Mesenchymal stem cell (in vitro differentiated cells and primary cell): ENCODE results near the gene CHST15.

Experiments used
- DNase-seq: peaks from one replicate; pipeline ENCODE4 v3.0.0-alpha.2; 2013
- H2AFZ ChIP-seq: one replicate; pipeline ENCODE4 v1.6.1; 2013; ENCODE audit warnings: low read depth, mild to moderate bottlenecking, control low read depth, inconsistent platforms, low read length, moderate library complexity
- H2AK5ac ChIP-seq: 2 replicates; pipeline ENCODE4 v1.6.1; 2013; ENCODE audit warnings: low read length, moderate library complexity, mild to moderate bottlenecking, inconsistent platforms; ENCODE audit not compliant: severe bottlenecking
- H2BK120ac ChIP-seq: one replicate; pipeline ENCODE4 v1.6.1; 2013; ENCODE audit warnings: low read depth, mild to moderate bottlenecking, inconsistent platforms, low read length, moderate library complexity
- H2BK12ac ChIP-seq, 2 experiments: one replicate each; pipeline ENCODE4 v1.6.1; 2013; ENCODE audit warnings: inconsistent platforms in 2 of 2, low read length in 2 of 2, mild to moderate bottlenecking in 2 of 2, moderate library complexity in 2 of 2, control low read depth in 1 of 2
- H2BK15ac ChIP-seq: one replicate; pipeline ENCODE4 v1.6.1; 2013; ENCODE audit warnings: mild to moderate bottlenecking, low read depth, inconsistent platforms; ENCODE audit not compliant: poor library complexity, severe bottlenecking
- H2BK5ac ChIP-seq: 2 replicates; pipeline ENCODE4 v1.6.1; 2013; ENCODE audit warnings: low read depth, mild to moderate bottlenecking, low read length, control low read depth, inconsistent platforms; ENCODE audit not compliant: poor library complexity, severe bottlenecking
- H3K14ac ChIP-seq, 2 experiments: one replicate each; pipeline ENCODE4 v1.6.1; 2013; ENCODE audit warnings: inconsistent platforms in 2 of 2, low read length in 2 of 2, control low read depth in 1 of 2, mild to moderate bottlenecking in 1 of 2, moderate library complexity in 1 of 2
- H3K18ac ChIP-seq, 2 experiments: one replicate each; pipeline ENCODE4 v1.6.1; 2013; ENCODE audit warnings: inconsistent platforms in 2 of 2, low read length in 2 of 2, control low read depth in 1 of 2, low read depth in 1 of 2, mild to moderate bottlenecking in 1 of 2
- H3K23ac ChIP-seq, 2 experiments: one replicate each; pipeline ENCODE4 v1.6.1; 2013; ENCODE audit warnings: inconsistent platforms in 2 of 2, low read length in 2 of 2, mild to moderate bottlenecking in 2 of 2, moderate library complexity in 2 of 2, control low read depth in 1 of 2
- H3K27ac ChIP-seq: 2 replicates; pipeline ENCODE4 v1.5.1; 2013; ENCODE audit warnings: mild to moderate bottlenecking, moderate library complexity, low read length, control low read depth, inconsistent platforms; ENCODE audit not compliant: poor library complexity, severe bottlenecking
- H3K27me3 ChIP-seq, 2 experiments: 2 replicates each; pipeline versions ENCODE4 v1.6.1 to v1.7.0; 2013; ENCODE audit warnings: low read length in 2 of 2, mild to moderate bottlenecking in 2 of 2, moderate library complexity in 2 of 2, control low read depth in 1 of 2, inconsistent platforms in 1 of 2; ENCODE audit not compliant: control insufficient read depth in 1 of 2, insufficient read depth in 1 of 2
- H3K36me3 ChIP-seq, 2 experiments: 2 replicates each; pipeline versions ENCODE4 v1.6.1 to v1.7.0; 2013; ENCODE audit warnings: low read length in 2 of 2, control low read depth in 1 of 2, inconsistent platforms in 1 of 2, low read depth in 1 of 2, mild to moderate bottlenecking in 1 of 2; ENCODE audit not compliant: insufficient read depth in 2 of 2, control insufficient read depth in 1 of 2
- H3K4ac ChIP-seq, 2 experiments: one replicate each; pipeline ENCODE4 v1.6.1; 2013; ENCODE audit warnings: inconsistent platforms in 2 of 2, low read length in 2 of 2, mild to moderate bottlenecking in 2 of 2, moderate library complexity in 2 of 2, control low read depth in 1 of 2, low read depth in 1 of 2
- H3K4me1 ChIP-seq: 2 replicates; pipeline ENCODE4 v1.6.1; 2013; ENCODE audit warnings: low read depth, low read length, control low read depth; ENCODE audit not compliant: control insufficient read depth, insufficient read depth
- H3K4me2 ChIP-seq: 2 replicates; pipeline ENCODE4 v1.6.1; 2013; ENCODE audit warnings: low read length, mild to moderate bottlenecking, inconsistent platforms; ENCODE audit not compliant: poor library complexity, severe bottlenecking
- H3K4me3 ChIP-seq, 2 experiments: 2 replicates each; pipeline versions ENCODE4 v1.5.1 to v1.7.0; 2013; ENCODE audit warnings: low read length in 2 of 2, mild to moderate bottlenecking in 2 of 2, control low read depth in 1 of 2, low read depth in 1 of 2; ENCODE audit not compliant: insufficient read depth in 1 of 2
- H3K79me1 ChIP-seq: replicated peaks from 2 replicates; pipeline ENCODE4 v1.6.1; 2013; ENCODE audit warnings: mild to moderate bottlenecking, control low read depth, low read length, inconsistent platforms; ENCODE audit not compliant: poor library complexity, severe bottlenecking
- H3K9ac ChIP-seq: 2 replicates; pipeline ENCODE4 v1.7.0; 2013; ENCODE audit warnings: mild to moderate bottlenecking, low read length, moderate library complexity
- H3K9me3 ChIP-seq: 2 replicates; pipeline ENCODE4 v1.7.0; 2013; ENCODE audit warnings: mild to moderate bottlenecking, low read length; ENCODE audit not compliant: control insufficient read depth
- H4K8ac ChIP-seq: one replicate; pipeline ENCODE4 v1.6.1; 2013; ENCODE audit warnings: inconsistent platforms, mild to moderate bottlenecking, low read length, moderate library complexity
- H4K91ac ChIP-seq: one replicate; pipeline ENCODE4 v1.6.1; 2013; ENCODE audit warnings: mild to moderate bottlenecking, low read length, inconsistent platforms
- WGBS: methylation state at CpG from one replicate; pipeline ENCODE4 v1.1.7; 2013; ENCODE audit warnings: mixed read lengths; 5-methylcytosine and 5-hydroxymethylcytosine counted together

The CHST15 gene

DNA sequence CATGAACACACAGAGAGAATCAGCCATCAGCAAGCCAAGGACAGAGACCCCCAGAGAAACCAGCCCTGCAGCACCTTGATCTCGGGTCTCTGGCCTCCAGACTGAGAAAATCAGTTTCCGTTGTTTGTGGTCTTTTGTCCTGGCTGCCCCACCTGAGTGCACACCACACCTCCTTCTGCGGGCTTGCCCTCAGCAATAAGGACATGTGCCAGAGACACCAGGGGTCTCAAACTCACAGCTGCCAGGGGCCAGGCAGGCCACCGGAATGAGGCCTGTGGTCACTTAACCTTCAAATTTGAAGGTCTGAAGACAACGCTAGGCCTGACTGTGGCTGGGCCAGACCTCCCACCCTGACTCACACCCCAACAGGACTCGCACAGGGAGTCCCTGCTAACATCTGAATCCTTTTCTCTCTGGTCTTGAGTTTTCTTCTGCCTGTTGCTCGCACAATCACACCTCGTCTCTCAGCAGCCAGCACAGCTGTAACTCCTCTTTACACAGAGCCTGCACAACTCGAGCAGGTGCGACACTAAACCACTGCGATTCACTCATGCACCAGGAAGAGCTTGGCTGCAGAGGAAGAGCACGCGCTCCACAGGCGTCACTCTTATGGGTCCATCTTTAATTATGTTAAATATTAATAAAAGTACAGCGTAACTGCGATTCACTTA lies 86.2 kb downstream of the CHST15 start:
- H2AK5ac ChIP-seq, result no peak overlapping the region
- H3K27me3 ChIP-seq, result no peaks in the 10 kb centered on the region
- H2BK120ac ChIP-seq, result no peak overlapping the region
- H3K4me1 ChIP-seq, result peaks cover 21% of the 10 kb centered on the region
- no peak overlapping the region for H3K23ac ChIP-seq
- H3K4ac ChIP-seq, result no peak overlapping the region
- no peak overlapping the region for H3K4me3 ChIP-seq
- no peak overlapping the region for H3K18ac ChIP-seq
- no peaks in the 10 kb centered on the region for H3K9me3 ChIP-seq
- H2BK15ac ChIP-seq, result no peak overlapping the region
- DNase-seq, result no peak
- no peak overlapping the region for H3K9ac ChIP-seq
- WGBS, result 96% methylated on average over 11 of the region's 16 CpGs
- H4K8ac ChIP-seq, result no peak overlapping the region
- H3K36me3 ChIP-seq, result peaks cover 18 to 71% of the 10 kb centered on the region in 2 experiments
- H2BK5ac ChIP-seq, result no peak overlapping the region
- H3K79me1 ChIP-seq, result peaks cover 27% of the 10 kb centered on the region
- H4K91ac ChIP-seq, result no peak overlapping the region
- H3K14ac ChIP-seq, result no peak overlapping the region
- H3K4me2 ChIP-seq, result no peak overlapping the region
- no peak overlapping the region for H2BK12ac ChIP-seq
- no peak overlapping the region for H3K27ac ChIP-seq
- no peak overlapping the region for H2AFZ ChIP-seq

DNA sequence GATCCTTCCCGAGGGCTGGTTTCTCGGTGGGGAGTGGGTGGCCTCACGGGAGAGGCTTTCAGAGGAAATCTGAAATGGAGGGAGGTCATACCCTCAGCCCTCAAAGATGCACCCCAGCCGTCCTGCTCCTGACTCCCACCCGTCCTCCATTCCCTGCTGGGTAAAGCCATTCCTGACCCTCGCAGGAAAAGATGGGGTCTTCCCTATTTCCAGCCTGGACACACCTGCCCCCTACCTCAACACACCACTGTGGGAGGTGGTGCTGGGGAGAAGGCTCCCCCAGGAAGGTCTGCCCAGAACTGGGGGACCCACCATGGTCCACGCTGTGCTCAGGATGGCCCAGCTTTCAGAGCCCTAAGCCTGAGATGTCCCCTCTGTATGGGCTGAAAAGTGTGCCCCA lies 86.9 kb downstream of the CHST15 start:
- no peak overlapping the region for H3K27ac ChIP-seq
- 94% methylated on average over 1 of the region's 7 CpGs for WGBS
- H3K79me1 ChIP-seq, result peaks cover 31% of the 10 kb centered on the region
- H2BK120ac ChIP-seq, result no peak overlapping the region
- no peak overlapping the region for H4K8ac ChIP-seq
- no peak for DNase-seq
- H3K4ac ChIP-seq, result no peak overlapping the region
- H3K18ac ChIP-seq, result no peak overlapping the region
- H3K4me3 ChIP-seq, result no peak overlapping the region
- H3K23ac ChIP-seq, result no peak overlapping the region
- no peak overlapping the region for H2BK15ac ChIP-seq
- peaks cover 18 to 69% of the 10 kb centered on the region in 2 experiments for H3K36me3 ChIP-seq
- peak overlapping the region; percentile 21 for H2AK5ac ChIP-seq
- no peaks in the 10 kb centered on the region for H3K27me3 ChIP-seq
- no peaks in the 10 kb centered on the region for H3K9me3 ChIP-seq
- peaks cover 19% of the 10 kb centered on the region for H3K4me1 ChIP-seq
- H2AFZ ChIP-seq, result no peak overlapping the region
- H2BK12ac ChIP-seq, result no peak overlapping the region
- H3K14ac ChIP-seq, result no peak overlapping the region
- no peak overlapping the region for H3K4me2 ChIP-seq
- H4K91ac ChIP-seq, result no peak overlapping the region
- no peak overlapping the region for H3K9ac ChIP-seq
- H2BK5ac ChIP-seq, result no peak overlapping the region

DNA sequence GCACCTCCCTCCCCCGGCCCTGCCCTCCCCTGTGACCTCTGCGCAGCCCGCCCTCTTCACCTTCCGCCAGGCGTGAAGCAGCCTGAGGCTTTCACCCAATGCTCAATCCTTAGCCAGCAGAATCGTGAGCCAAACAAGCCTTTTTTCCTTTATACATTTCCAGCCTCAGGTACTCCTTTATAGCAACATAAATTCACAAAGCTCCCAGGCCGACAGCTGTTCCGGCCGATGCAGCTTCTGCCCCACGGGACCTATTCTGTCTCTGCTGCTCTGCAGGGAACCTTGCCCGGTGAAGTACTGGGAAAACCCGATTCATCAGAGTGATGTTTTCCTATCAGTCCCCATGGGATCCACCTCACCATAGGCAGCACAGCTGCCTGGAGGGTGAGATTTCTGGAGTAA lies 87.4 kb downstream of the CHST15 start:
- Histone ChIP-seq H3K4me3 (no peak overlapping the region), H2BK12ac (no peak overlapping the region), H3K27ac (no peak overlapping the region), H3K79me1 (peaks cover 32% of the 10 kb centered on the region), H3K4ac (no peak overlapping the region), H3K27me3 (no peaks in the 10 kb centered on the region), H3K9ac (no peak overlapping the region), H3K9me3 (no peaks in the 10 kb centered on the region), H3K14ac (no peak overlapping the region), H3K23ac (no peak overlapping the region), H3K18ac (no peak overlapping the region), H4K91ac (no peak overlapping the region), H2BK15ac (no peak overlapping the region), H3K4me2 (no peak overlapping the region), H3K4me1 (peaks cover 17% of the 10 kb centered on the region), H2AK5ac (no peak overlapping the region), H2BK5ac (no peak overlapping the region), H3K36me3 (peaks cover 18 to 66% of the 10 kb centered on the region in 2 experiments), H2BK120ac (no peak overlapping the region), H2AFZ (no peak overlapping the region), H4K8ac (no peak overlapping the region)
- 68% methylated on average over 10 of the region's 12 CpGs for WGBS
- DNase-seq, result peak; percentile 56

DNA sequence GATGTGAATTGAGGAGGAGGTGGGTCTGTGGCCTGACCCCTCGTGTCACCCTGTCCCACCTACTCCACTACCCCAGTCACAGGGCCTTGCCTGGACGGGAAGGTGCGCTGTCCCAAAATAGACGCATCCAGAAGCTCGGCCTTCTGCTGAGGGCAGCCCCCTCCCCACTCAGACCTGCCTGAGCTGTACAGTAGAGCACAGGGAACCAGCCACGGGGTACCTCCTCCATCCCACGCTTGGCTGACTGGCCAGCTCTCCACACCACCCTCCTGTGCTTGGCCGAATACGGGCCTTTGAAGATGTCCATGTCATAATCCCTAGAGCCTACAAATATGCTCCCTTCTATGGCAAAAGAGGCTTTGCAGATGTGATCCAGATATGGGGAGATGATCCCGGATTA lies 88.3 kb downstream of the CHST15 start:
- no peak overlapping the region for H3K27ac ChIP-seq
- no peak overlapping the region for H2BK120ac ChIP-seq
- no peak overlapping the region for H4K8ac ChIP-seq
- peak overlapping the region; percentile 36 for H4K91ac ChIP-seq
- no peak overlapping the region for H3K23ac ChIP-seq
- no peak overlapping the region for H2AFZ ChIP-seq
- 92% methylated on average over 6 of the region's 10 CpGs for WGBS
- H3K4me1 ChIP-seq, result peaks cover 17% of the 10 kb centered on the region
- no peaks in the 10 kb centered on the region for H3K9me3 ChIP-seq
- no peak overlapping the region for H3K4ac ChIP-seq
- no peak overlapping the region for H3K4me2 ChIP-seq
- H3K14ac ChIP-seq, result no peak overlapping the region
- no peak overlapping the region for H3K9ac ChIP-seq
- H2BK12ac ChIP-seq, result peak overlapping the region in 1 of 2 experiments; percentile 32
- H3K36me3 ChIP-seq, result peaks cover 12 to 59% of the 10 kb centered on the region in 2 experiments
- no peak overlapping the region for H3K4me3 ChIP-seq
- DNase-seq, result no peak
- no peak overlapping the region for H2BK5ac ChIP-seq
- no peak overlapping the region for H2BK15ac ChIP-seq
- no peak overlapping the region for H3K18ac ChIP-seq
- H3K79me1 ChIP-seq, result peaks cover 32% of the 10 kb centered on the region
- no peak overlapping the region for H2AK5ac ChIP-seq
- H3K27me3 ChIP-seq, result no peaks in the 10 kb centered on the region
